ENCODE data around the gene ANKRD61. TPM values are rescaled to one million over a fixed set of nuclear protein-coding genes. Genes with fewer than 3 reads are reported as not detected.
"Not testable (repeated sequence)": the region's sequence is repeated elsewhere in the genome, so short reads cannot be mapped to it uniquely, and the experiment has no call there.

ANKRD61 gene
- polyA plus RNA-seq, 10 donors, result 0.33 to 1.7 (median 0.82) TPM

GRCh38 chr7:6028563-6028962 is 2.6 kb upstream of the ANKRD61 start:
- no peak for DNase-seq

- DNase-seq, result no peak
Measured at GRCh38 chr7:6031567-6031966, 391 bp downstream of the ANKRD61 start.

- no peak for DNase-seq
Measured at GRCh38 chr7:6032167-6032566, 991 bp downstream of the ANKRD61 start.

GRCh38 chr7:6032641-6033040 is 1.5 kb downstream of the ANKRD61 start:
- no peak for DNase-seq

GRCh38 chr7:6035165-6035564 is 4.0 kb downstream of the ANKRD61 start:
- no peak for DNase-seq

DNA sequence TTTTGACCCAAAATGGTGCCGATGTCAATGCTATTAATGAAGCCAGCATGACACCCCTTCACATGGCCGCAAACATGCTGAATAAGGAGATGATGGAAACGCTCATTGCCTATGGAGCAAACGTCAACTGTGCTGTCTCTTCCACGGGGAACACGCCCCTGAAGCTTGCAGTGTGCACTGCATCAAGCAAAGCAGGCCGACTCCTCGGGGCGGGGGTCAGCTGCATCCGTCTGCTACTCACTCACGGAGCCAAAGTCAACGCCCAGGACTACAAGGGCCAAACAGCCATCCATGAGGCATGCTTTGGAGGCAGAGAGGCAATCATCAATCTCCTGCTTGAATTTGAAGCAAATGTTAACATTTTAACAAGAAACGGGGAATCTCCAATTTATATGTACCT is 4.5 kb downstream of the ANKRD61 start:
- no peak for DNase-seq

- DNase-seq, result no peak
Measured at GRCh38 chr7:6049780-6050179, 18.6 kb downstream of the ANKRD61 start.

DNA sequence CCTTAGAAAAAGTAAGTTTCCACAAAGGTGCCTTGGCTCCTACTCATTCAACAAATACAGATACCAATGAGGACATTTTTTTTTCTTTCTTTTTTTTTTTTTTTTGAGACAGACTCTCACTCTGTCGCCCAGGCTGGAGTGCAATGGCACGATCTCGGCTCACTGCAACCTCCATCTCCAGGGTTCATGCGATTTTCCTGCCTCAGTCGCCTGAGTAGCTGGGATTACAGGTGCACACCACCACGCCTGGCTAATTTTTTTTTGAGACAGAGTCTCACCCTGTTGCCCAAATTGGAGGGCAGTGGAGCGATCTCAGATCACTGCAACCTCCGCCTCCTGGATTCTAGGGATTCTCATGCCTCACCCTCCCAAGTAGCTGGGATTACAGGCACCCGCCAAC is 20.0 kb downstream of the ANKRD61 start:
- not testable (repeated sequence) for DNase-seq

DNA sequence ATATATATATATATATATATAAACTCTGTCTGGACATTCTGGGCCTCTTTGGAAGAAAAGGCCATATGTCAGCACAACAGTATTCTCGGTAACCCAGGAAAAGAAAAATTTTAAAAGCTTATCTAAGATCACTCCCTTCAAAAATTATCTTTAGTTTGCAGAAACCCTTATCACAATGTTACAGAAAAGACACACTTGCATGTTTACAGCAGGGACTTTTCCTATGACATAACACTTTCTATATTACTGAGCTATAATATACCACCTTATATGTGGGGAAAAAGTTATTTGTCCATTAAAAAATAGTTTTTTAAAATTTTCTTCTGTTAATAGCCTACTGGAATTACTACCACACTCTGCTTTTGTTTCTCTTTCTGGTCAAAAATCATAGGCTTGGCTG is 25.4 kb downstream of the ANKRD61 start:
- DNase-seq, result no peak

GRCh38 chr7:6057316-6058129 is 26.3 kb downstream of the ANKRD61 start:
- DNase-seq, result no peak

DNA sequence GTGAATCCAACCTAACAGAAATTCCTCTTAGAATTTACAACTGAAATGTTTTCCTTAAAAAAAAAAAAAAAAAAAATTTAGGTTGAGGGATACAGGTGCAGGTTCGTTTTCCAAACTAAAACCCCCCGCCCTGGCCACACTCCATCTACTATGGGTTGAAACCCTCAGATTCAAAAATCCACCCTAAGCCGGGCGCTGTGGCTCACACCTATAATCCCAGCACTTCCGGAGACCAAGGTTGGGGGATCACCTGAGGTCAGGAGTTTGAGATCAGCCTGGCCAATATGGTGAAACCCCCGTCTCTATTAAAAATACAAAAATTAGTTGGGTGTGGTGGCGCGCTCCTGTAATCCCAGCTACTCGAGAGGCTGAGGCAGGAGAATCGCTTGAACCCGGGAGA is 28.8 kb downstream of the ANKRD61 start:
- DNase-seq, result not testable (repeated sequence)

GRCh38 chr7:6071406-6071805 is 40.2 kb downstream of the ANKRD61 start:
- DNase-seq, result no peak

GRCh38 chr7:6074612-6075380 is 43.6 kb downstream of the ANKRD61 start:
- no peak for DNase-seq

DNA sequence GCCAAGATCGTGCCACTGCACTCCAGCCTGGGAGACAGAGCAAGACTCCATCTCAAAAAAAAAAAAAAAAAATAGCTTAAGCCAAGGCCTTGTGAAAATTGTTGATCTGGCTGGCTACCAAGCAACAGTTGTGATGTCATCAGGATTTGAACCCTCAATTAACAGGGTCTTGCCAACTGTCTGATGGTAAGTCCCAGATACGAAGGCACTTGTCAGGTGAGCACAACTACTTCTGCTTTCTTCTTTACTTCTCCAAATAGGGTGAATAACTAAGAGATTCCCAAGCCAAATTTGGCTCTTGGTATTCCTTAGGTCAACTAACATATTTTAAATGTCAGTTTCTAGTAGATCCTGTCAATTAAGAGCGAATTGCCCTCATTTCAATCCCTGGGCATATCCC is 47.4 kb downstream of the ANKRD61 start:
- no peak for DNase-seq

DNA sequence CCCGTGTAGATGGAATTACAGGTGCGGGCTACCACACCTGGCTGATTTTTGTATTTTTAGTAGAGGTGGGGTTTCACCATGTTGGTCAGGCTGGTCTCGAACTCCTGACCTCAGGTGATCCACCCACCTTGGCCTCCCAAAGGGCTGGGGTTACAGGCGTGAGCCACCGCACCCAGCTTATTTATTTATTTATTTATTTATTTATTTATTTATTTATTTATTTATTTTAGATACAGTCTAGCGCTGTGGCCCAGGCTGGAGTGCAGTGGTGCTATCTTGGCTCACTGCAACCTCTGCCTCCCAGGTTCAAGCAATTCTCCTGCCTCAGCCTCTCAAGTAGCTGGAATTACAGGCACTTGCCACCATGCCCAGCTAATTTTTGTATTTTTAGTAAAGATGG is 51.9 kb downstream of the ANKRD61 start:
- DNase-seq, result not testable (repeated sequence)

Other genes starting within 250 kb of the ANKRD61 start
- 10 to 100 TPM; 25.3 to 30.7 (median 28.4) TPM for gene RNF216, start 249.7 kb upstream of the ANKRD61 start, polyA plus RNA-seq (ENCODE audit: insufficient read length in 10 of 10)
- gene OCM, start 150.6 kb upstream of the ANKRD61 start, polyA plus RNA-seq (ENCODE audit: insufficient read length in 10 of 10), result under 1 TPM in 1 of 10 donors, not detected in 9; 0.35 TPM
- gene CCZ1, start 132.6 kb upstream of the ANKRD61 start, polyA plus RNA-seq (ENCODE audit: insufficient read length in 10 of 10), result 10 to 100 TPM; 48.7 to 67.5 (median 59.4) TPM
- gene RSPH10B, start 60.7 kb upstream of the ANKRD61 start, polyA plus RNA-seq (ENCODE audit: insufficient read length in 10 of 10), result under 1 TPM in 7 of 10 donors, not detected in 3; 0.07 to 0.77 (median 0.41) TPM
- gene PMS2, start 22.3 kb upstream of the ANKRD61 start, polyA plus RNA-seq (ENCODE audit: insufficient read length in 10 of 10), result 10 to 100 TPM in 8 of 10 donors, 1 to 10 TPM in 2; 8.9 to 14.3 (median 11.3) TPM
- gene AIMP2, start 22.1 kb upstream of the ANKRD61 start, polyA plus RNA-seq (ENCODE audit: insufficient read length in 10 of 10), result 10 to 100 TPM; 26.4 to 33.8 (median 30.3) TPM
- 10 to 100 TPM; 40.6 to 63.6 (median 50.6) TPM for gene EIF2AK1, start 27.8 kb downstream of the ANKRD61 start, polyA plus RNA-seq (ENCODE audit: insufficient read length in 10 of 10)
- 10 to 100 TPM in 3 of 10 donors, 1 to 10 TPM in 7; 7.7 to 10.8 (median 9.3) TPM for gene USP42, start 73.6 kb downstream of the ANKRD61 start, polyA plus RNA-seq (ENCODE audit: insufficient read length in 10 of 10)
- 10 to 100 TPM; 28.9 to 46.4 (median 32.9) TPM for gene CYTH3, start 241.2 kb downstream of the ANKRD61 start, polyA plus RNA-seq (ENCODE audit: insufficient read length in 10 of 10)